HG03439 (cell line): ENCODE results near the gene OR1L8.

Experiments used
- ATAC-seq: cut with Tn5 transposase; IDR thresholded peaks from one replicate; pipeline ENCODE4 v1.9.1; 2021; ENCODE audit warnings: mild to moderate bottlenecking, moderate library complexity; ENCODE audit not compliant: unreplicated experiment

The OR1L8 gene

GRCh38 chr9:122518841-122519240, 64.3 kb downstream of the OR1L8 start, which contains the start of gene OR1J4:
Gene OR1J4 (plus strand): TSS chr9:122519141. CDS start chr9:122519141, 0 bp downstream.
- ATAC-seq: no peak

DNA sequence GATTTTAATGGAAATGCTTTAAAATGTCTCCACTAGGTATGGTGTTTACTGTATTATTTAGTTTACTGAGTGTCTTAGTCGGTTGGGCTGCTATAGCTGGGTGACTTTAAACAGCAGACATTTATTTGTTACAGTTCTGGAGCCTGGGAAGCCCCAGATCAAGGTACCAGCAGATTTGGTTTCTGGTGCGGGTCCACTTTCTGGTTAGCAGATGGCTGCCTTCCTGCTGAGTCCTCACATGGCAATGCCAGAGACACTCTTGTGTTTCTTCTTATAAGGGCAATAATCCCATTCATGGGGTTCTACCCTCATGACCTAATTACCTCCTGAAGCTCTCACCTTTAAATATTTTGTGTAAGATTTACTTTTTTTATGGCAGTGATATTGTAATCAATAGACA, 65.0 kb downstream of the OR1L8 start:
- ATAC-seq: no peak
